ENCODE measurements around the gene TRIM15.
"Not testable (repeated sequence)": the region's sequence is repeated elsewhere in the genome, so short reads cannot be mapped to it uniquely, and the experiment has no call there.

The TRIM15 gene

DNA sequence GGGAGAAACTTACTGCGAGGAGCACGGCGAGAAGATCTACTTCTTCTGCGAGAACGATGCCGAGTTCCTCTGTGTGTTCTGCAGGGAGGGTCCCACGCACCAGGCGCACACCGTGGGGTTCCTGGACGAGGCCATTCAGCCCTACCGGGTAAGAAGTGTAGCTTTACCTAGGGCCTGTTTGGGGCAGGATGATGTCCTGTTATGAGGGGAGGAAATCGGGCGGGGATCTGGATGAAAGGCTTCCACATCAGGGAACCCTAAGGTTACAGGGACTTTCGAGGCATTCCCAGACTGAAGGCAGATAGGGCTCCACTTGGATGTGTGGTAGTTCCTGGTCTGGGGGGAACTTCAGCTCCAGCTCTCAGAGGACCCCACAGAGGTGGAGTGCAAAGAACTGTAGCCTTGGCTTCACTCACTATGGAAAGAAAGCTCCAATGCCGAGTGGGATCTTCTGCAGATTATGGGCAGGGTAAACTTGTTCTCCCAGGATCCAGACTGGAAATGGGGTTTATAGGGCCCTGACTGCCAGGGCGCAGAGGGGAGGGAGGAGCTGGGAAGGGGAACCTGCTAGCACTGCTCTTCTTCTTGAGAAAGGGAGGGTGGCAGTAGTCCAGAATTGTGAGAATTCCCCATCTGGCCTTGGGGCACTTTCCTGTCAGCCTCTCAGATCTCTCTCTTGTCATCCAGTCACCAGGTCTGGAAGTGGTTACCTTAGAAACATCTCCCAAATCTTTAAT, 740 bp downstream of the TRIM15 start:
- DNase-seq: no peak

- no peak for DNase-seq
Measured at GRCh38 chr6:30164714-30165113, 1.4 kb downstream of the TRIM15 start.

DNA sequence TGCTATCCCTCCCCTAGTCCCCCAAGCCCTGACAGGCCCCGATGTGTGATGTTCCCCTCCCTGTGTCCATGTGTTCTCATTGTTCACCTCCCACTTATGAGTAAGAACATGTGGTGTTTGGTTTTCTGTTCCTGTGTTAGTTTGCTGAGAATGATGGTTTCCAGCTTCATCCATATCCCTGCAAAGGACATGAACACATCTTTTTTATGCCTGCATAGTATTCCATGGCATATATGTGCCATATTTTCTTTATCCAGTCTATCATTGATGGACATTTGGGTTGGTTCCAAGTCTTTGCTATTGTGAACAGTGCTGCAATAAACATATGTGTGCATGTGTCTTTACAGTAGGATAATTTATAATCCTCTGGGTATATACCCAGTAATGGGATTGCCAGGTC, 1.9 kb downstream of the TRIM15 start:
- DNase-seq: not testable (repeated sequence)

GRCh38 chr6:30167101-30167500, 3.8 kb downstream of the TRIM15 start:
- peak; percentile 11 for DNase-seq

- no peak for DNase-seq
Measured at GRCh38 chr6:30168741-30169140, 5.4 kb downstream of the TRIM15 start.

- peak; percentile 49 for DNase-seq
Measured at GRCh38 chr6:30169658-30170614, 6.6 kb downstream of the TRIM15 start.

DNA sequence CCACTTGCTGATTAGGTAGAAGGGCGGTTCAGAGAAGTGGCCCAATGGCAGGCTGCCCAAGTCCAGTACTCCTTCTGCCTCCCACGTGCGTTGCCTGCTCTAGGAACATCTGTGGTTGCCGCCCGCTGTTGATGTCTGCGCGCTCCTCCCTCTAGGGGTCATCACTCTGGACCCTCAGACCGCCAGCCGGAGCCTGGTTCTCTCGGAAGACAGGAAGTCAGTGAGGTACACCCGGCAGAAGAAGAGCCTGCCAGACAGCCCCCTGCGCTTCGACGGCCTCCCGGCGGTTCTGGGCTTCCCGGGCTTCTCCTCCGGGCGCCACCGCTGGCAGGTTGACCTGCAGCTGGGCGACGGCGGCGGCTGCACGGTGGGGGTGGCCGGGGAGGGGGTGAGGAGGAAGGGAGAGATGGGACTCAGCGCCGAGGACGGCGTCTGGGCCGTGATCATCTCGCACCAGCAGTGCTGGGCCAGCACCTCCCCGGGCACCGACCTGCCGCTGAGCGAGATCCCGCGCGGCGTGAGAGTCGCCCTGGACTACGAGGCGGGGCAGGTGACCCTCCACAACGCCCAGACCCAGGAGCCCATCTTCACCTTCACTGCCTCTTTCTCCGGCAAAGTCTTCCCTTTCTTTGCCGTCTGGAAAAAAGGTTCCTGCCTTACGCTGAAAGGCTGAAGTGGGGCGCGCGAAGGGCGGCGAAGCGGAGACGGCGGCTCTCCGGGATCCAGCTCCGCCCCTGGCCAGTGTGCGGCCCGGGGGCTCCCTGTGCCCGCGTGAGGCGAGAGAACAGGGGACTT, 8.5 kb downstream of the TRIM15 start:
- DNase-seq: no peak

DNA sequence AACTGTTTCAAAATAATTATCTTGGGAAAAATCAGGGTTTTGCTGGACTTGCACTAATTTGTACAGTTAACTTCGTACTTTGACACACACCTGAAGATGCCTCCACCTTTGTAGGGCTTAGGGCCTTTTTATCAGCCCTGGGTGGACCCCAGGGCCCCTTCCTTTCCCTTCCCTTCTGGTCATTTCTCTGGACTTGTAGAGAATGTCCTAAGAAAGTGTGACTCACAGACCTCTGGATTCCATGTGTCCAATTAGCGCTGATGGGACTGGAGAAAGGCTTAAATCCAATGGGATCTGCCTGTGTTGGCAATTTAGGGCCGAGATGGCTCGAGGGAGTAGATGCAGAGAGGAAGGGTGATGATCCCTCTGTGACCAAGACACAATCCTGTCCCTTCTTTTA, 9.3 kb downstream of the TRIM15 start:
- DNase-seq: no peak

GRCh38 chr6:30175765-30176164, 12.4 kb downstream of the TRIM15 start:
- DNase-seq: no peak

- DNase-seq: no peak
Measured at GRCh38 chr6:30178837-30179236, 15.5 kb downstream of the TRIM15 start.

- no peak for DNase-seq
Measured at GRCh38 chr6:30180145-30180544, 16.8 kb downstream of the TRIM15 start.

- no peak for DNase-seq
Measured at GRCh38 chr6:30184417-30185031, 21.2 kb downstream of the TRIM15 start.

DNA sequence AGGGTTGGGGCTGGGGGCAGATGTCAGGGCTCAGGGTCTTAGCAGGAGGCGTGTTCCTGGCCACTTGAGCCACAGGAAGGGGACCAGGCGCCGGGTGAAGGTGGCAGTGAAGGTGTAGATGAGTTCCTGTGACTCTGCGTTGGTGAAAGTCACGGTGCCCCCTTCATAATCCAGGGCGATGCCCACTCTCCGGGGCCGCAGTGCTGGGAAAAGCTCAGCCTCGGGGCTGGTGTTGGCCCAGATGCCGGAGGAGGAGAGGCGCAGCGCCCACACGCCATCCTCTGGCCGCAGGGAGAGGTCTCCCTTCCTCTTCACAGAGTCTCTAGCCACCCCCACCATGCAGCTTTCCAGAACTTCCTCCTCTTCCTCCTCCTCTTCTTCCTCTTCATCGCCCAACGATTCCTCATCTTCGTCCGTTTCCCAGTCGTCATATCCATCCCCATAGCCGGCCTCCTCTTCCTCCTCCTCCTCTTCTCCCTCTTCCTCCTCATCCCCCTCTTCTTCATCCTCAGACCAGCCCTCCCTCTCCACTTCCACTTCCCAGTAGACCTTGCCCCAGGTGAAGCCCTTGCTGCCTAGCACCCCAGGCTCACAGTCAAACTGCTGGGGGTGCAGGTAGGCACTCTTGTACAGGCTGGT, 22.6 kb downstream of the TRIM15 start:
- no peak for DNase-seq

- no peak for DNase-seq
Measured at GRCh38 chr6:30188541-30188940, 25.2 kb downstream of the TRIM15 start.

DNA sequence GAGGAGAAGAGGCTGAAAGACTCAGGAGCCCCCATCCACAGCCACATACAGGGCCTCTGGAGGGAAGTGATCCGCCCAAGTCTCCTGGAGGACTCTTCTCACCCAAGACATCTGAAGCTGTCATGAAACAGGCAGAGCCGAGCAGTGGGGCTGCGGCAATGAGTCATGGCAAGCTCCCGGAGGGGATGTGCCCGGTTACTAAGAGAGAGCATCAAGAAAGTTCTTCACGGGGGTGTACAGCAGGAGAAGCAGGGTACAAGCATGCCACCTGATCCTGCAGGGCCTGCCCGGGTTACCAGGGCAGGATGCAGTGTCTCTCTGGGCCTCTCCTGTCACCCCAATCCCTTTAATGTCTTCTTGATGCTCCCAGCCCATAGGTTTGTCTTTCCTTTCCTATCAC, 28.7 kb downstream of the TRIM15 start:
- no peak for DNase-seq

GRCh38 chr6:30194797-30195690, 31.7 kb downstream of the TRIM15 start:
- DNase-seq: no peak

- no peak for DNase-seq
Measured at GRCh38 chr6:30195951-30196350, 32.6 kb downstream of the TRIM15 start.

DNA sequence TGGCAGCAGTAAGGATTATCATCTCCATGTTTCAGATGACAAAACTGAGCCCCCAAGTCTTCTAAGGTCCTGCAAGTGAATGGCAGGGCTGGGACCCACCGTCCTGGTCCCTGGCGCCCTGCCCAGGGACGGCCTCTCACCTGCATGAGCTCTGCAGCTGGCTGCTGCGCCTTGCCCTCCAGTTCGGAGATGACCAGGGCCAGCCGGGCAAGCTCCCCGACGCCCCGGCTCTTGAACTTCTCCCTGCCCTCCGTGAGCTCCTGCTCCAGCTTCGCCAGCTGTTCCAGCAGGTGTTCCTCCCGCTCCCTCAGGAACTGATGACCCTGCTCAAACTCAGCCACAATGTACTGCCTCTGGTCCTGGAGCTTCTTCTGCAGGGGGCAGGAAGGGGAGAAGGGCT, 33.0 kb downstream of the TRIM15 start:
- no peak for DNase-seq

DNA sequence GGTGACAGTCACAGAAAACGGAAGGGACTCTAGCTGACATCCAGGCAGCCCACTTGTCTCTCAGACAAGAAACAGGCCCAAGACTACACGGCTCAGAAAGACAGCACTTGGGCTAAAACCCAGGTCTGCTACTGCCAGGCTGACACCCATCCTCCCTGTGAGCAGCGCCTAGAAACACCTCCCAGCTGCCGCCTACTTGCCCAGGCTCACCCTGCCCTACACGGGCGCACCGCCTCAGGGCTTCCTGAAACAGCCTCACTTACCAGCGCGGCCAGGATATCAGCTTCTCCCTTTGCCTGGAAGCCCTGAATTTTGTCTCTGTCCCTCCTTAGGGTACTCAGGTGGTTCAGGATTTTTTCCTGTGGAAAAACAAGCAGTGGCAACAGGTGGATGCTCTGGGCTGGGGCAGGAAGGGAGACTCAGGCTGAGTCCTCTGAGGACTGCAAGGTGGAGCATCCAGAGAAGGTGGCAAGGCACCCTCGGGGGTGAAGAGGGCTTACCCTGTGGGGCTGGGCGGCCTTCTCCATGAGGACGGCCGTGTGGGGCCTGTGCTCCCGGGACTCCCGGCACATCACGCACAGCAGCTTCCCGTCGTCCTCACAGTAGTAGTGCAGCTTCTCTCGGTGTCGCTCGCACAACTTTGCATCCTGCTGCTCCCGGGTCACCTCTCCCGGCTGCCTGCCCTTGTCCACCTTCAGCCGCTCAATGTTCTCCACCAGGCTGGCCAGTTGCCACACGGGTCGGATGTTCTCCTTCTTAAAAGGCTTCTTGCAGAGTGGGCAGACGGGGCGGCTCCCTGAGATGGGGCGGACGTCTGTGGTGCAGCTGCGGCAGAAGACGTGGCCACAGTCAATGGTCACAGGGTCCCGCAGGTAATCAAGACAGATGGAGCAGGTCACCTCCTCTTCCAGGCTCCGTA, 35.1 kb downstream of the TRIM15 start:
- no peak for DNase-seq
